AG04450 (cell line): ENCODE results near the gene KRT6B. TPM values are rescaled to one million over a fixed set of nuclear protein-coding genes. Genes with fewer than 3 reads are reported as not detected.
"Not testable (repeated sequence)": the region's sequence is repeated elsewhere in the genome, so short reads cannot be mapped to it uniquely, and the experiment has no call there.

Experiments used
- CTCF ChIA-PET: fragments of 300-600, 350-600 bp; formaldehyde crosslinking; extraction: SDS; loops from one replicate; lab custom pipeline; 2022; ENCODE audit warnings: antibody characterized with exemption, inconsistent platforms; lab: Charles Lee
- POLR2A ChIA-PET: fragments of 350-600 bp; formaldehyde crosslinking; extraction: SDS; loops from one replicate; lab custom pipeline; 2021; ENCODE audit warnings: antibody characterized with exemption, inconsistent platforms; lab: Yijun Ruan, JAX
- DNase-seq: peaks from one replicate; pipeline ENCODE4 v3.0.0-alpha.2; 2011; ENCODE audit warnings: low read depth, low spot score
- H3K27ac ChIP-seq: one replicate; pipeline ENCODE4 v1.5.1; 2012; ENCODE audit warnings: low read depth, low read length, control low read depth
- H3K27me3 ChIP-seq: one replicate; pipeline ENCODE4 v1.6.0; 2012; ENCODE audit warnings: low read length; ENCODE audit not compliant: control insufficient read depth, insufficient read depth
- H3K4me3 ChIP-seq: 2 replicates; pipeline ENCODE4 v1.5.1; 2011; ENCODE audit warnings: mild to moderate bottlenecking, low read depth, low read length, control low read depth
- H3K9me3 ChIP-seq: 2 replicates; pipeline ENCODE4 v1.5.1; 2012; ENCODE audit warnings: low read length; ENCODE audit not compliant: control insufficient read depth, insufficient read depth
- polyA plus RNA-seq: library from polyadenylated mRNA; depleted of rRNA; stranded (reverse); fragments of >200 nt; gene quantifications from 2 replicates; pipeline ENCODE4 v1.2.3, GENCODE V29; 2011
- TF ChIP-seq, protein P1 (sequence below): IDR thresholded peaks from 2 replicates; pipeline ENCODE4 v1.5.1; 2011; ENCODE audit warnings: low read depth, low read length, control low read depth, inconsistent platforms

KRT6B gene
- polyA plus RNA-seq, 1 experiment = not detected

DNA sequence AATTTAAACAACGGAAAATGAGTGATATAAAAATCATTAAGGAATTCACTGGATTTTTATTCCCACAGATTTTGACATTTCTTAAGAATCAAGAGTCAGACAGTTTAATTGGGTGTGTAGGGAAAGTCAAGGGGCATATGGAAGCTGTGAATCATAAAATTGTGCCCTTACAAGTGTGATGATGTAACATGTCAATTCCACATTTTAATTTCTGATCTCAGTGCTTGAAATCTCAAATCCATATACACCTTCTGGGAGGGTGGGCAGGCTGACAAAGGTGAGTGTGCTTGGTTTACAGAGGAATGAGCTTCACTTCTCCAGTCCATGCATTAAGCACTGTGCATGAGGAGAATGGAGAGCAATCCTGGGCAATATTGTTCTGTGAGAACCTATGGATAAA, 42.2 kb upstream of the KRT6B start:
- DNase-seq = no peak

DNA sequence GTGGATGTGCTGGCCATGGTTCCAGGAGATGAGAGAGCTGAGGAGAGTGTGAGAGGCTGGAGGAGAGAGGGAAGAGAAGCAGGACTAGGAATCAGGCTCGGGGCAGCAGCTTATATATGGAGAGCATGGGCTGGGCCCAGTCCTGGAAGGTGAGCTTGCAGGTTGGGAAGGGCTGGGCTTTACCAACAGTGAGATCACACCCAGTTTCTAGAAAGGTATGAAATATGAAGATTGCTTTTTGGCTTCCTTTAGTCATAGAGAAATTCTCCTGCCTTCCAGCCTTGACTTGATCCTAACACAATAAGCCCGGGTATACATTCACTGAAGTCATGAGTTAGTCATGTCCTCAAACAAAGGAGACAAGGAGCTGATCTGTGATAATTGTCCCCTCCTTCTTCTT, 41.2 kb upstream of the KRT6B start, which contains the start of gene KRT6A:
Gene KRT6A (minus strand): TSS at position 86 of the 400 bp plus-strand sequence. CDS start 69 bp downstream, at position 17.
- H3K27ac ChIP-seq = no peak within 1 kb of the TSS

More for the DNA sequence above, 42.2 kb upstream of the KRT6B start:
- ChIA-PET CTCF (interaction anchor here (0.8 to 1.5 kb wide), 2 partner anchors 11 to 122 kb away, joined by 3 read pairs; no protein-coding TSS in a partner anchor), POLR2A (interaction anchor here (0.5 kb wide), 1 partner anchor 374 kb away, joined by 7 read pairs; no protein-coding TSS in a partner anchor)
- H3K4me3 ChIP-seq = no peak overlapping the region
- H3K27me3 ChIP-seq = peaks cover 8% of the 10 kb centered on the region
- no peaks in the 10 kb centered on the region for H3K9me3 ChIP-seq
- H3K27ac ChIP-seq = no peak overlapping the region
- TF ChIP-seq, protein P1, sequence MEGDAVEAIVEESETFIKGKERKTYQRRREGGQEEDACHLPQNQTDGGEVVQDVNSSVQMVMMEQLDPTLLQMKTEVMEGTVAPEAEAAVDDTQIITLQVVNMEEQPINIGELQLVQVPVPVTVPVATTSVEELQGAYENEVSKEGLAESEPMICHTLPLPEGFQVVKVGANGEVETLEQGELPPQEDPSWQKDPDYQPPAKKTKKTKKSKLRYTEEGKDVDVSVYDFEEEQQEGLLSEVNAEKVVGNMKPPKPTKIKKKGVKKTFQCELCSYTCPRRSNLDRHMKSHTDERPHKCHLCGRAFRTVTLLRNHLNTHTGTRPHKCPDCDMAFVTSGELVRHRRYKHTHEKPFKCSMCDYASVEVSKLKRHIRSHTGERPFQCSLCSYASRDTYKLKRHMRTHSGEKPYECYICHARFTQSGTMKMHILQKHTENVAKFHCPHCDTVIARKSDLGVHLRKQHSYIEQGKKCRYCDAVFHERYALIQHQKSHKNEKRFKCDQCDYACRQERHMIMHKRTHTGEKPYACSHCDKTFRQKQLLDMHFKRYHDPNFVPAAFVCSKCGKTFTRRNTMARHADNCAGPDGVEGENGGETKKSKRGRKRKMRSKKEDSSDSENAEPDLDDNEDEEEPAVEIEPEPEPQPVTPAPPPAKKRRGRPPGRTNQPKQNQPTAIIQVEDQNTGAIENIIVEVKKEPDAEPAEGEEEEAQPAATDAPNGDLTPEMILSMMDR = no peak

DNA sequence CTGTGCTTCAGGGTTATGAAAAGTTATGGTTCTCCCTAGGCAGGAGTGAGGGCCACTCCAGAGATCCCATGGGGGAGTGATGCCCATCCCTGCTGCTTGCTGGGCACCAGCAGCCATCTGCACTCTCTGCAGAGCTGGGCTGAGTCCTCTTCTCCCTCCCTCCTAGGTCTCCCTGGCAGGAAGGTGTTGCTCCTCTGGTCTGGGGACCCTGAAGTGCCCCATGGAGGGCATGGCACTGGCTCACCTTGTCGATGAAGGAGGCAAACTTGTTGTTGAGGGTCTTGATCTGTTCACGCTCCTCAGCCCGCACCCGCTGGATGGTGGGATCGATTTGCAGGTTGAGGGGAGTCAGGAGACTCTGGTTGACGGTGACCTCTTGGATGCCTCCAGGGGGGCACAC, 40.5 kb upstream of the KRT6B start:
- DNase-seq, H3K9me3 ChIP-seq, H3K27ac ChIP-seq, H3K27me3 ChIP-seq, H3K4me3 ChIP-seq, CTCF ChIA-PET, POLR2A ChIA-PET: not testable (repeated sequence)

More for the DNA sequence above, 41.2 kb upstream of the KRT6B start, which contains the start of gene KRT6A:
- DNase-seq = no peak
- H3K27me3 ChIP-seq = peaks cover 8% of the 10 kb centered on the region
- ChIA-PET POLR2A (no interaction called here), CTCF (no interaction called here)
- TF ChIP-seq, protein P1 = no peak
- H3K4me3 ChIP-seq = no peak within 1 kb of the TSS
- H3K9me3 ChIP-seq = no peaks in the 10 kb centered on the region

DNA sequence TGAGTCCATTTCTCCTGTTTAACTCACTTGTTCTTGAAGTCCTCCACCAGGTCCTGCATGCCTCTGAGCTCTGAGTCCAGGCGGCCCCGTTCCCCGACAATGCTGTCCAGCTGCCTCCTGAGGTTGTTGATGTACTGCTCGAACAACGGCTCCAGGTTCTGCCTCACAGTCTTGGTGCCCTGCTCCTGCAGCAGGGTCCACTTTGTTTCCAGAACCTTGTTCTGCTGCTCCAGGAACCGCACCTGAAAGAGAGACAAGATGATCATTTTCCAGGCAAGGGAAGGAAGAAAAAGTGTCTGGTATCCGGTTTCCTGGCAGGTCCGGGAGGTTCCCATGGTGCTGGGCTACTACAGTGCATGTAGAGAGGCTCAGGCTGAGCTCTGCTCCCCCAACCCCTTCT, 39.5 kb upstream of the KRT6B start:
- H3K27ac ChIP-seq, DNase-seq, H3K4me3 ChIP-seq, CTCF ChIA-PET, POLR2A ChIA-PET, H3K27me3 ChIP-seq, H3K9me3 ChIP-seq: not testable (repeated sequence)

DNA sequence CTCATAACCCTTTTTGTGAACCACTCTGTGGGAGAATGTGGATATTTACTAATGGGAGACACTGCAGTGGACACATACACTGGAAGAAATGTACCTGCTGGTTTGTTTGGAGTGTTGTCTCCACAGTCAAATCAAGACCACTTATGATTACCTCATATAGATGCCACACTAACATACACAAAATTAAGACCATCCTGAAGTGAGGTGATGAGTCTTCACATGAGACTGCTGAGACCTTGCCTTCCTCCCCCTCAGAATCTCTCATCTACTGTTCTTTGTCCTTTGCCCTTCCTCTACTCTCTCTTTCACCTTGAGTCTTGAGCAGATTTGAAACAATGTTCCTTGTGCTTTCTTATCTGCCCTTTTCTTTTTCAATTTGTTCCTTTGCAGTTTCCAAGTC, 36.8 kb upstream of the KRT6B start:
- CTCF ChIA-PET = no interaction called here
- Histone ChIP-seq H3K4me3 (no peak overlapping the region), H3K27ac (no peak overlapping the region), H3K27me3 (no peaks in the 10 kb centered on the region), H3K9me3 (no peaks in the 10 kb centered on the region)
- no peak for DNase-seq
- TF ChIP-seq, protein P1 = no peak
- POLR2A ChIA-PET = no interaction called here

DNA sequence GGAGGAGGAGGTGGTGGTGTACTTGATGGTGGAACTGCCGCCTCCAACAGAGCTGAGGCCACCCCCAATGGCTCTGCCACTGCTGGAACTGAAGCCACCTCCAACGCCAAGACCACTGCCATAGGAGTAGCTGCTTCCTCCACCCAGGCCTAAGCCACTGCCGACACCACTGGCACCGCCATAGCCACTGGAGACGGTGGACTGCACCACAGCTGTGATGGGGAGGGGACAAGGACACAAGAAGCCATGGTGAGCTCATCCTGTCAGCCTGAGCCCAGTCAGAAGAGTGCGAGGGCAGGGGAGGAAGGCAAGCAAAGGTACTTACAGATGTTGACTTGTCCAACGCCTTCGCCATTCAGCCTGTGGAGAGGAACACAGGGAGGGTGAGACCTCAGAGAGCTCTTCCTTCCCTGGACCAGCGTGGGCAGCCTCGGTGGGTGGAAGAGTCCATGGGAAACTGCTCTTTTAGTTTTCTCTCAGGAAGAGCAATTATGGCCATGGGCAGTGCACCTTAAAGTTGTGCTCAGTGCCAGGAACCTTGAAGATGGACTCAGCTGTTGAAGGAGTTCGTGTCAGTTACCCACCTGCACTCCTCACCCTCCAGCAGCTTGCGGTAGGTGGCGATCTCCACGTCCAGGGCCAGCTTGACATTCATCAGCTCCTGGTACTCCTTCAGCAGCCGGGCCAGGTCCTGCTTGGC, 35.9 kb upstream of the KRT6B start:
- H3K9me3 ChIP-seq, H3K27me3 ChIP-seq, CTCF ChIA-PET, DNase-seq, H3K4me3 ChIP-seq, POLR2A ChIA-PET, H3K27ac ChIP-seq: not testable (repeated sequence)
